ENCODE data around the gene CDK12. TPM values are rescaled to one million over a fixed set of nuclear protein-coding genes. Genes with fewer than 3 reads are reported as not detected.
"Not testable (repeated sequence)": the region's sequence is repeated elsewhere in the genome, so short reads cannot be mapped to it uniquely, and the experiment has no call there.

The CDK12 gene
- total and polyA plus RNA-seq, 7 donors = 3.5 to 25.3 (median 17.8) TPM

DNA sequence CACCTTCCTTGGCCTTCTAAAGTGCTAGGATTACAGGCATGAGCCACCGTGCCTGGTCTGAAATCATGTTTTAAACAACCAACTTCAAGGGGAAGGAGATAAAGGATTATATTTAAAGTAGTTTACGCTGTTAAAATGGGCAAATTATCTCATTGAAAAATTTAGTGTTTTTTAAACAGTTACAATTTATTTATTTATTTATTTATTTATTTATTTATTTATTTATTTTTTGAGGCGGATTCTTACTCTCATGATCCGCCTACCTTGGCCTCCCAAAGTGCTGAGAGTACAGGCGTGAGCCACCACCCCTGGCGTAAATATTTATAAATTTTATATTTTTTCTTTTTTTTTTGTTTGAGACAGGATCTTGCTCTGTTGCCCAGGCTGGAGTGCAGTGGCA lies 22.2 kb downstream of the CDK12 start:
- intact Hi-C loops (cut with DNase I) = no loop called here
- ATAC-seq = no peak
- H3K27me3 ChIP-seq (ENCODE audit: insufficient read depth in 3 of 3, low read length in 2 of 3) = no peaks in the 10 kb centered on the region
- peaks cover 6% of the 10 kb centered on the region for H3K4me1 ChIP-seq
- peaks cover 0 to 30% of the 10 kb centered on the region in 2 donors for H3K36me3 ChIP-seq (ENCODE audit: insufficient read depth in 1 of 2, low read depth in 1 of 2)
- H3K27ac ChIP-seq = no peak overlapping the region
- H3K9me3 ChIP-seq = no peaks in the 10 kb centered on the region
- WGBS, 3 donors = 95 to 98% (median 97%) methylated on average over 6 of the region's 6 CpGs
- TF ChIP-seq, protein P1, sequence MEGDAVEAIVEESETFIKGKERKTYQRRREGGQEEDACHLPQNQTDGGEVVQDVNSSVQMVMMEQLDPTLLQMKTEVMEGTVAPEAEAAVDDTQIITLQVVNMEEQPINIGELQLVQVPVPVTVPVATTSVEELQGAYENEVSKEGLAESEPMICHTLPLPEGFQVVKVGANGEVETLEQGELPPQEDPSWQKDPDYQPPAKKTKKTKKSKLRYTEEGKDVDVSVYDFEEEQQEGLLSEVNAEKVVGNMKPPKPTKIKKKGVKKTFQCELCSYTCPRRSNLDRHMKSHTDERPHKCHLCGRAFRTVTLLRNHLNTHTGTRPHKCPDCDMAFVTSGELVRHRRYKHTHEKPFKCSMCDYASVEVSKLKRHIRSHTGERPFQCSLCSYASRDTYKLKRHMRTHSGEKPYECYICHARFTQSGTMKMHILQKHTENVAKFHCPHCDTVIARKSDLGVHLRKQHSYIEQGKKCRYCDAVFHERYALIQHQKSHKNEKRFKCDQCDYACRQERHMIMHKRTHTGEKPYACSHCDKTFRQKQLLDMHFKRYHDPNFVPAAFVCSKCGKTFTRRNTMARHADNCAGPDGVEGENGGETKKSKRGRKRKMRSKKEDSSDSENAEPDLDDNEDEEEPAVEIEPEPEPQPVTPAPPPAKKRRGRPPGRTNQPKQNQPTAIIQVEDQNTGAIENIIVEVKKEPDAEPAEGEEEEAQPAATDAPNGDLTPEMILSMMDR (IDR thresholded peaks at IDR 0.05) = no peak
- H3K4me3 ChIP-seq = no peak overlapping the region
- DNase-seq = no peak

DNA sequence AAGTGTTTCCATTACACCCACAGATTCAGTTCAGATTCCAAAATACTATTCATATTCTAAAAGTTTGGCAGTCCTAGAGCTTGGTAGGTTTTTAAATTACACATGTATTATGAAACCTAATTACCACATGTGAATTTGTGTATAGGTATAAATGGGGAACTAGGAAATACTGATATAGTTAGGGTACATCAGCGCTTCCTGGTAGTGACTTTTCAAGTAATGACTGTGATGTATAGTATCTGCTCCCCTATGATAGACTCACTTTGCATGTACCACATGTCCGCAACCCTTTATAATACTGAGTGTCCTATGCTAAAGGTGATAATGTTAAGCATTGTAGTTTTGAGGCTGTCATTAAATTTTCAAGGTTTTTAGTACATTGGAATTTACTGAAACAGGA lies 22.9 kb downstream of the CDK12 start:
- ATAC-seq (no peak), DNase-seq (no peak)
- no peak overlapping the region for H3K4me3 ChIP-seq
- H3K4me1 ChIP-seq = peaks cover 6% of the 10 kb centered on the region
- no peaks in the 10 kb centered on the region for H3K9me3 ChIP-seq
- no peaks in the 10 kb centered on the region for H3K27me3 ChIP-seq (ENCODE audit: insufficient read depth in 3 of 3, low read length in 2 of 3)
- peaks cover 0 to 29% of the 10 kb centered on the region in 2 donors for H3K36me3 ChIP-seq (ENCODE audit: insufficient read depth in 1 of 2, low read depth in 1 of 2)
- intact Hi-C loops (cut with DNase I) = no loop called here
- no peak overlapping the region for H3K27ac ChIP-seq
- TF ChIP-seq, protein P1 (IDR thresholded peaks at IDR 0.05) = no peak
- WGBS, 3 donors = 97 to 99% (median 97%) methylated on average over 2 of the region's 2 CpGs

DNA sequence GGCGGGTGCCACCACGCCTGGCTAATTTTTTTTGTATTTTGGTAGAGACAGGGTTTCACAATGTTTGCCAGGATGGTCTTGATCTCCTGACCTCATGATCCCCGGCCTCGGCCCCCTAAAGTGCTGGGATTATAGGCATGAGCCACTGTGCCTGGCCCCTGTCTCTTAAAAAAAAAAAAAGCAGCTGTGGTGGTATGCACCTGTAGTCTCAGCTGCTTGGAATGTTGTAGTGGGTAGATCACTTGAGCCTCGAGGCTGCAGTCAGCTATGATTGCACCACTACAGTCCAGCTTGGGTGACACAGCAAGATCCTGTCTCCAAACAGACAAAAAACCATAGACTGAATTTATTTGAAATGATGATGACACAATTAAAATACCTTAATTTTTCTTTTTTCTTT lies 24.3 kb downstream of the CDK12 start:
- no peak overlapping the region for H3K4me3 ChIP-seq
- H3K4me1 ChIP-seq = peaks cover 6% of the 10 kb centered on the region
- no peaks in the 10 kb centered on the region for H3K9me3 ChIP-seq
- DNase-seq (no peak), ATAC-seq (peak; percentile 91 to 97 (median 95))
- TF ChIP-seq, protein P1 (IDR thresholded peaks at IDR 0.05) = no peak
- H3K27ac ChIP-seq = peak overlapping the region; percentile 65
- no peaks in the 10 kb centered on the region for H3K27me3 ChIP-seq (ENCODE audit: insufficient read depth in 3 of 3, low read length in 2 of 3)
- WGBS, 3 donors = 76 to 86% (median 78%) methylated on average over 5 of the region's 5 CpGs
- peaks cover 0 to 35% of the 10 kb centered on the region in 2 donors for H3K36me3 ChIP-seq (ENCODE audit: insufficient read depth in 1 of 2, low read depth in 1 of 2)
- intact Hi-C loops (cut with DNase I) = no loop called here

DNA sequence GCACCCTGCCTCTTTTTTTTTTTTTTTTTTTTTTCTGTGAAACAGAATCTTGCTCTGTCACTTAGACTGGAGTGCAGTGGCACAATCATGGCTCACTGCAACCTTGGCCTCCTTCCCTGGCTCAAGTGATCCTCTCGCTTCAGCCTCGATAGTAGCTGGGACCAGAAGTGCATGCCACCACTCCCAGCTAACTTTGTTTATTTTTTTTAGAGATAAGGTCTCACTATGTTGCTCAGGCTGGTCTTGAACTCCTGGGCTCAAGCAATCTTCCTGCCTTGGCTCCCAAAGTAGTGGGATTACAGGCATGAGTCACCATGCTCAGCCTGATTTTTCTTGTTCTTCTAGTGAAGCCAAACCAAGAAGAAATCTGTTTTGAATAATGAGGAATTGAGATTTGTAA lies 25.0 kb downstream of the CDK12 start:
- WGBS, 3 donors = 52 to 75% (median 54%) methylated on average over 2 of the region's 2 CpGs
- TF ChIP-seq, protein P1 (IDR thresholded peaks at IDR 0.05) = no peak

DNA sequence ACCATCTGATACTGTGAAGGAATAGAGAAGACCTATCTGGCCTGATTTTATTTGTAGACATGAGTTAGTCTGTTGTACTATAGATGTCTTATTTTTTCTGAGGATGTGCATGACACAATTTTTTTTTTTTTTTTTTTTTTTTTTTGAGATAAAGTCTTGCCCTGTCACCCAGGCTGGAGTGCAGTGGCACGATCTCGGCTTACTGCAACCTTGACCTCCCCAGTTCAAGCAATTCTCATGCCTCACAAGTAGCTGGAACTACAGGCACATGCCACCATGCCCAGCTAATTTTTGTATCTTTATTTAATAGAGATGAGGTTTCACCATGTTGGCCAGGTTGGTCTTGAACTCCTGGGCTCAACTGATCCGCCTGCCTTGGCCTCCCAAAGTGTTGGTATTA lies 26.2 kb downstream of the CDK12 start:
- DNase-seq; H3K9me3 ChIP-seq; intact Hi-C loops (cut with DNase I); H3K27me3 ChIP-seq (ENCODE audit: insufficient read depth in 3 of 3, low read length in 2 of 3); H3K4me1 ChIP-seq; H3K27ac ChIP-seq; H3K4me3 ChIP-seq; ATAC-seq: not testable (repeated sequence)
- 94 to 100% (median 97%) methylated on average over 3 of the region's 3 CpGs for WGBS, 3 donors
- H3K36me3 ChIP-seq (ENCODE audit: insufficient read depth in 1 of 2, low read depth in 1 of 2) = peaks cover 0 to 35% of the 10 kb centered on the region in 2 donors

More for the DNA sequence above, 25.0 kb downstream of the CDK12 start:
- H3K27me3 ChIP-seq (ENCODE audit: insufficient read depth in 3 of 3, low read length in 2 of 3) = no peaks in the 10 kb centered on the region
- ATAC-seq (peak; percentile 21 to 55 (median 42)), DNase-seq (no peak)
- peaks cover 6% of the 10 kb centered on the region for H3K4me1 ChIP-seq
- H3K4me3 ChIP-seq = no peak overlapping the region
- H3K9me3 ChIP-seq = no peaks in the 10 kb centered on the region
- peak overlapping the region; percentile 65 for H3K27ac ChIP-seq
- peaks cover 0 to 35% of the 10 kb centered on the region in 2 donors for H3K36me3 ChIP-seq (ENCODE audit: insufficient read depth in 1 of 2, low read depth in 1 of 2)
- intact Hi-C loops (cut with DNase I) = no loop called here
